HG03103 (cell line): ENCODE measurements around the gene PPP3CB.
A peak's percentile ranks its signal among the peaks of the same experiment; 100 is the strongest.
"Not testable (repeated sequence)": the region's sequence is repeated elsewhere in the genome, so short reads cannot be mapped to it uniquely, and the experiment has no call there.

Source experiments
- ATAC-seq: cut with Tn5 transposase; IDR thresholded peaks from one replicate; pipeline ENCODE4 v1.9.1; 2021; ENCODE audit warnings: low read depth; ENCODE audit not compliant: unreplicated experiment

PPP3CB gene

DNA sequence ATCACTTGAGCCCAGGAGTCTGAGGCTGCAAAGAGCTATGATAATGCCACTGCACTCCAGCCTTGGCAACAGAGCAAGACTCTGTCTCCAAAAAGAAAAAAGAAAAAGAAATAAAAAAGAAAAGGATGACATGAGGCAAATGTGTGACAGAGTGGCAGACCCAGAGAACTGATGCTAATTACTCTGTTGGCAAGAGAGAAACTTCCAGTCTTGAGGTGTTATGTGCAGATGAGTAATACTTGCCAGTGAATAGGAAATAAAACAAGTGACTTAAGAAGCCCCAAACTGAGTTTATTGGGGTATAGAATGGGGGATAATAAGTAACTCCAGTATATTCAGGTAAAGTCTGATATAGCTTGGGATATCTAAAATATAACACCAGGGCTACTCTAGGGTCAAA, 72.5 kb downstream of the PPP3CB start:
- ATAC-seq = no peak

GRCh38 chr10:73416571-73416970, 79.3 kb downstream of the PPP3CB start:
- no peak for ATAC-seq

DNA sequence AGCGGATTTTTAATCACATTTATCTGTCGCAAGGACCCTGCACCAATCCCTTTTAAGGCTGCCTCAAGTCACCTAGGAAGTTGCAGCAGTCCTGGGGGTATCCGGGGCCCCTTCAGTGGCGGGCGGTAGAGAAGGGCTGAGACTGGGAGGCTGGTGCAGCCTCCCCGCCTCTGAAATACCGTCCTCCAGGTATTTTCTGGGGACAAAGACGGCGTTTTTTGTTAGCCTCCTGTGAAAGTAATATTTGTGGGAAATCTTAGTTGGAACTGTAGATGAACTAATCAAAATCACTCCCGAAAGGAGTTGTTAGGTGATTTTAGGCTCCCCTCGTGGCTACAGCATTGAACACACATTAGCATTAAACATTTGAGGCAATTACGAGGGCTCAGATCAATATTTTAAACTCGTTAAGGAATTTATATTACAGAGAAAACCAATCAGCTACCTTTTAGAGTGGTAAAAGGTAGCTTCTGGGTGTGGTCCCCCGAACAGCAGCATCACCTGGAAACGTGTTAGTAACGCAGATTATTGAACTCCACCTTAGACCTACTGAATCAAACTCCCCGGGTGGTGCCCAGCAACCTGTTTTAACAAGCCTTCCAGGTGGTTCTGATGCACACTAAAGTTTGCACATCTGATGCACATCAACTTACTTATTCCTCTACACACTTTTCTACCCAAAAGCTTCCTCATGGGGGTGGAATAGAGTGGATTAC, 81.4 kb downstream of the PPP3CB start:
- ATAC-seq = peak; percentile 27

GRCh38 chr10:73413528-73414229, 82.1 kb downstream of the PPP3CB start, which contains the start of gene ANXA7:
TSS of gene ANXA7 (minus strand) at chr10:73414058. CDS start at chr10:73400856, 13,202 bp downstream.
- peak; percentile 80 for ATAC-seq

DNA sequence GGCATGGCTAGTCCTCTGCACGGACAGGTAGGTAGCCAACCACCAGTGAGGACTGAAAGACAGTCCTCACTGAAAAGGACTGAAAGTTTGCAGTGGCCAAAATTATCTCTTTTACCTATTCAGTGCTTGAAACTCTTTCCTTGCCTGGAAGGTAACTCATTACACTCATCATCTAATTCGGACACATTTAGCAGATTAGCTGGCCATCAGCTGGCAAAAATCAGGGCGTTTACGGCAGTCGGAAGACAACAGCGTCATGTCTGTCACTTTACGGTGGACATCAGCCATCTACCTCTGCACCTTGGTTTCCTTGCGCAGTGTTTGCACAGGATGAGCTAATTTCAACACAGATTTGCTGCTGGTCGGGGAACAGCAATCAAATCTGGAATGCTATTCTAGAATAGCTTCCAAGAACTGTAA, 82.7 kb downstream of the PPP3CB start:
- no peak for ATAC-seq

- no peak for ATAC-seq
Observed at GRCh38 chr10:73410897-73411296, 84.9 kb downstream of the PPP3CB start.

- ATAC-seq = no peak
Observed at GRCh38 chr10:73408978-73409521, 86.8 kb downstream of the PPP3CB start.

- ATAC-seq = no peak
Observed at GRCh38 chr10:73408061-73408460, 87.8 kb downstream of the PPP3CB start.

DNA sequence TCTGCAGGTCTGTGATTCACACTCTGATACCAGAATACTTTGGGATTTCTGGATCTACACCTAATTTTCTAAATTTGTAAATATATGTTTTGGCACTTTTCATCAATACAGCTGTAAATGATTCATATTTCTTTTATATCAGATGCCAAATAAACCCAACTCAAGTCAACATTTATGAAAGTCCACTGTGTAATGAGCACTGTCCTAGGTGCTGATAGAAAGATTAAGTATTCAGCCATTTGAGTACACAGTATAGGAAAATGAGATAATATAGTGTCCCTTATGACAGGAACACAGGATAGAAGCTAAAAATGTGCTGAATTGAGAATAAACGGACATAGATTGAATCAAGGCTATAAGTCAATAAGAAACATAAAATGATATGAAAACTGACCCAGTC, 88.3 kb downstream of the PPP3CB start:
- no peak for ATAC-seq

DNA sequence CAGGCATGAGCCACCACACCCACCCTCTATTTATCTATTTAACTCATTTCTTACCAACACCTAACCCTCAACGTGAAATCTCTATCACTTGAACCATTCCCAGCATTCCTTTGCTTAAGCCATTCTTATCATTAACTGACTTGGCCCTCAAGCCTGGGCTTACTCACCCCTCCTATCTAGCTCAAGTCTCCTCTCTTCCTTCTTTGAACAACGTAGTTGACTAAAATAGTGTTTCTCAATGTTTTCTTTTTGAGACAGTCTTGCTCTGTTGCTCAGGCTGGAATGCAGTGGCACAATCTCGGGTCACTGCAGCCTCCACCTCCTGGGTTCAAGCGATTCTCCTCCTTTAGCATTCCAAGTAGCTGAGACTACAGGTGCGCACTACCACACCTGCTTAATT, 89.0 kb downstream of the PPP3CB start:
- no peak for ATAC-seq

GRCh38 chr10:73405556-73405955, 90.3 kb downstream of the PPP3CB start:
- no peak for ATAC-seq

- ATAC-seq = no peak
Observed at GRCh38 chr10:73404690-73405089, 91.1 kb downstream of the PPP3CB start.

DNA sequence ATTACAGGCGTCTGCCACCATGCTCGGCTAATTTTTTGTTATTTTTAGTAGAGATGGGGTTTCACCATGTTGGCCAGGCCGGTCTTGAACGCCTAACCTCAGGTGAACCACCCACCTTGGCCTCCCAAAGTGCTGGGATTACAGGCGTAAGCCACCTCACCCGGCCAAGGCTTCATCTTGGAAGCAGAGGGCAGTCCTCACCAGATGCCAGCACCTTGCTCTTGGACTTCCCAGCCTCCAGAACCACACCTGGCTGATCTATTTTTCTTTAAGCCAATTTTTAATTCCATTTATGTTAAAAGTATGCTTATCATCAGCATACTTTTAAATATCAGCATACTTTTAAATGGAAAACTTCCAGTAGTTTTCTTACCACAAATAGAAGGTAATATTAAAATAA, 94.2 kb downstream of the PPP3CB start:
- no peak for ATAC-seq

DNA sequence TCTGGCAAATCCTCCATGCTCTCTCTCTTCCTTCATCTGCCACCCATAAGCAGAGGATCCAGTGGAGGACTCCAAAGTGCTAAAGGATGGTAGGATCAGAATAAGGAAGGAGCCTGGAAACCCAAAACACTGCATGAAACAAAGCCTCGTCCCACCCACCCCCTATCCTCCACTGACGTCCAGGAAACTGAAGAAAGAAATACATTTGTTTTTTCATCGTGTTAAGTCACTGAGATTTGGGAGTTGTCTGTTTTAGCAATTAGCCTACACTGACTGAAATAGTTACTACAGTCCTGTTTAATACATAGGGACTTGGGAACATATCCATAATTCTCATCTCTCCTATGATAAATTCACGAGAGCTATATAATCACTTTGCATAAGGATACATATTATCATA, 96.8 kb downstream of the PPP3CB start:
- no peak for ATAC-seq

- no peak for ATAC-seq
Observed at GRCh38 chr10:73398024-73398423, 97.8 kb downstream of the PPP3CB start.

DNA sequence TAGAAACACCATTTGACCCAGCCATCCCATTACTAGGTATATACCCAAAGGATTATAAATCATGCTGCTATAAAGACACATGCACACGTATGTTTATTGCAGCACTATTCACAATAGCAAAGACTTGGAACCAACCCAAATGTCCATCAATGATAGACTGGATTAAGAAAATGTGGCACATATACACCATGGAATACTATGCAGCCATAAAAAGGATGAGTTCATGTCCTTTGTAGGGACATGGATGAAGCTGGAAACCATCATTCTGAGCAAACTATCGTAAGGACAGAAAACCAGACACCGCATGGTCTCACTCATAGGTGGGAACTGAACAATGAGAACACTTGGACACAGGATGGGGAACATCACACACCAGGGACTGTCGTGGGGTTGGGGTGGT, 101.5 kb downstream of the PPP3CB start:
- not testable (repeated sequence) for ATAC-seq

DNA sequence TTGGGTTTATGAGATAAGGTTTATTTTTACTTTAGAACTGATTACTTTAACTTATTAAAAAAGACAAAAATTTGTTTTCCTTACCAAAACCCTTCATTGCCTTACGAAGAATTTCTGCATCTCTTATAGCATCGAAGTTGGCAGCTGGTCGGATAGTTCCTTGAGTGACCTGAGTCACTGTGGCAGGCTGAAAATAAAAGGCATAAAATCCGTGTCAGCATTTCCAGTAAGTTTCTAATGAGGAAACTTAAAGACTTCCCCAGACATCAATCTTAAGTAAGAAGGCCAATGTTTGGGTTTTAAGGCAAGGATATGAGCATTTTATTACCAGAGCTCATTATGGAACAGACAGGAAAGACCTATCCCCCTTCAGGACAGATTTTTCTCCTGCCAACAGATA, 107.6 kb downstream of the PPP3CB start:
- no peak for ATAC-seq

GRCh38 chr10:73386583-73386982, 109.2 kb downstream of the PPP3CB start:
- no peak for ATAC-seq
